H7 (cell line): ENCODE results near the gene BPHL. TPM values are rescaled to one million over a fixed set of nuclear protein-coding genes. Genes with fewer than 3 reads are reported as not detected.
"Not testable (repeated sequence)": the region's sequence is repeated elsewhere in the genome, so short reads cannot be mapped to it uniquely, and the experiment has no call there.

ENCODE experiments used
- DNase-seq: peaks from one replicate; pipeline ENCODE4 v3.0.0; 2012
- H3K27me3 ChIP-seq: 2 replicates; pipeline ENCODE4 v1.6.0; 2011; ENCODE audit warnings: mild to moderate bottlenecking, low read length; ENCODE audit not compliant: control insufficient read depth, insufficient read depth
- H3K36me3 ChIP-seq: replicated peaks from 2 replicates; pipeline ENCODE4 v1.5.1; 2011; ENCODE audit warnings: low read length; ENCODE audit not compliant: control insufficient read depth, insufficient read depth
- H3K4me3 ChIP-seq: 2 replicates; pipeline ENCODE4 v1.5.1; 2011; ENCODE audit warnings: low read depth, mild to moderate bottlenecking, control low read depth, low read length, moderate library complexity; ENCODE audit not compliant: insufficient read depth
- total RNA-seq: library from RNA; depleted of rRNA; stranded (reverse); fragments of >200 nt; shearing (Covaris generic); gene quantifications from 2 replicates; pipeline ENCODE4 v1.2.3, GENCODE V29; 2014

The BPHL gene
- total RNA-seq, 1 experiment from 2014 or later: 30.7 TPM

DNA sequence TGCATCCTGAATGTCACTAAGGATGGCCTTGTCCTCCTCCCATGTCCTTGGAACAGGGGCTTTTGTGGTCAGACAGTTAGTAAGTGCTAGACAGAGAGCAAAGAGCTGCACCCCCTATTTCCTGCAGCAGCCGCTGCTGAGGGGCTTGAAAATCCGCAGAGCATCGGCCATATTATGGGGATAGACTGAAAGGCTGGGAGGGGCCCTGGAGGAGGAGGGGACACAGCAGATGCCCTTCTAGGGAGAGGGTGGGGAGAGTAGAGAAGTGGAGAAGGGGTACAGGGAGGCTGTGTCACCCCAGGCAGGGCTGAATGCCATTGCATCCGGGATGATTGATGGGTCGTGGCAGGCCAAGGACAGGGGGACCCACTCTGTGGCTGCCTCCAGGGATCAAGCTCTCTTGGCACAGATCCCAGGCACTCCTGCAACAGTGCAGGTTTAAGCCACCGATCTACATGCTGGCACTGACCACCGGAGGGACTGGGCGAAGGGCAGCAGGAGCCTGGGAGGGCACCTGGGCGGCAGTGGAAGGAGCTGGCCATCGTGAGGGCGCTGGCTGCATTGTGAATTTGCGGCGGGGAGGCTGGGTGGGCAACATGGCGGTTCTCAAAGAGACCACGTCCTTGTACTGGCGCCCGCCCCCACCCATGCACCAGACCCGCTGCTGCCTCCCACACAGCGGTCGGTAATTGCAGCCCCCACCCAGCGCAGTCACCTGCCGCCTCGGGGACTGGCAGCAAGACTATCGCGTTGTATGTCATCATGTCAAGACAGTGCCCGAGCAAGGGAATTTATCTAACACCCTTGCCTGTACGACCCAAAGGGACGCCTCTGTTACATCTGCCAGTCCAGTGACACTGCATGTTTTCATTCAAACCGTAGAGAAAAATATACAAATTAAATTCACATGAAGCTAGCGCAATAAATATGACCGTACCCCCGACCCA is 37.9 kb downstream of the BPHL start:
- peak; percentile 59 for DNase-seq
- H3K4me3 ChIP-seq: peak overlapping the region; percentile 75

DNA sequence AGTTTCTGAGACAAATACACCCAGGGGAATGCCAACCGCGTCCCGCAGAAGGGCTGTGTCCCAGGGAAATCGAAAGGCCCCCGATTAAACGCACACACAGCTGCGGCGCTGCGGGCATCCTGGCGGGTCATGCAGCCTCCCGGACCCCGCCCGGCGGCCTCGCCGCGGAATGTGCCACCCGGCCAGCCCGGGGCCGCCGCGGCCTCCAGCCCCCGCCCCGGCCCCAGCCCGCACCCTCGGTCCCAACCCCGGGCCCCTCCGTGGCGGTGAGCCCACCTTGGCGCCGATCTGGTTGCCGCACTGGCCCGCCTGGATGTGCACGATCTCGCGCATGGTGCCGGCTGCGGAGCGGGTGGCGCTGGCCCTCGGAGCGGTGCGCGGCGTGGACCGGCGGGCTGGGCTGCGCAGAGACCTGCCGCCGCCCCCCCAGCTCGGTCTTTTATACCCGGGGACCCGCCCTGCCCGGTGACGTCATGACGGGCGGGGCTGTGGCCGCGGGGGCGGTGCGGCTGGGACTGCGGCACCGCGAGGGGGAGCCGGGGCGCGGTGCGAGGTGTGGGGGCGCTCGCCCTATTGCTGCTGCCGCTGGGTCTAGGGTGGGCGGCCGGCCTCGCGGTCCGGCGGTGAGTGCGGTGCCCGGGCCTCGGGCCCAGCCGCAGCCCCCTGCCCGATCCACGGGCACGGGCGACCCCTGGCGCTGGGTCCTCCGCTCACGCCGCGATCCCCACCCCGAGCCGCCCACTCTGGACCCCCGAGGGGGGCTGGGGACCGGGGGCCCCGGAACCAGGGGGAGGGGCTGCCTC is 38.8 kb downstream of the BPHL start, which contains the start of gene TUBB2A:
TSS of gene TUBB2A (minus strand) at position 414 of the 803 bp plus-strand sequence. CDS start at position 333, 81 bp downstream.
- peaks cover 6% of the 10 kb centered on the region for H3K36me3 ChIP-seq
- peak; percentile 98 for DNase-seq
- peak within 1 kb of the TSS; percentile 75 for H3K4me3 ChIP-seq
- no peaks in the 10 kb centered on the region for H3K27me3 ChIP-seq

More for the DNA sequence above, 37.9 kb downstream of the BPHL start:
- H3K27me3 ChIP-seq, H3K36me3 ChIP-seq: not testable (repeated sequence)

DNA sequence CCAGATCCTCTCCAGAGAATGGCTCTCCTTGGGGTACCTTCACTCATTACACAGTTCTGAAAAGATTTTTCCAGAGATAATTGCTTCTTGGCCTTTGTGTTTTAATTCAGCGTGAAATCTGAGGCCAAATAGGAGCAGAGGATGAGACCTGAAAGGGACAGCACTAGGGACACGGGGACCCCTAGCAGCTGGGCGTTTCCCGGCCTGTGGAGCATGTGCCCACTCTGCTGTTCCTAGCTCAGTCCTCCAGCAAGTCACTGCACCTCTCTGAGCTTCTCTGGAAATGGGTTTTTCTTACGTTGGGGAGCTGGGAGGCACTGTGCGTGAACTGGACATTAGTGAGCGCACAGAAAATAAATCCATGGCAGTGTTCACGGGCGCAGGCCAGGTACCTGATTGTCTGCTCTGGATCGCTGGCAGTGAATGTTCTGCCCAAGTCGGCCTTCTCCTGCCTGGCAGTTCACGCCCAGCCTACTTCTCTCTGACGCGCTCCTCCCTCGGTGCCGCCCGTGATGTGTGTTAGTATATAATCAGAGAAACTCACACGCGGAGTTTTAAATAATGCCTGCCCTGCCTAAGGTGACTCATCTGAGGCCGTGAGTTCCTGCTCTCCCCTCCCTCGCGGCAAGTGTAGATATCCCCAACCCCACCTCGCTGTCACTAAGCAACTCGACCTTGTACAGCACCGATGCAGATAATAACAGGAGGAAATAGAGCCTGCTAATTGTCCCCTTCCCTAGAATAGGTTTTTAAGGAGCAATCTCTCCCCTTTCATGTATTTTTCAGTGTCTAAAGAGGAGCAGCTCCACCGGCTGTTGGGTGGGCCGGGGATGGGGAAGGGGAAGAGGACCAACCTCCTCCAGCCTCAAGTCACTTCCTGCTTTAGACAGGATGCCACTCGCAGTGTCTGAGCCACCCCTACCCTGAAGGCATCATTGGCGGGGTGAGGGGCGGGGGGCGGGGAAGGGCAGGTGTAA is 41.6 kb downstream of the BPHL start:
- peak; percentile 47 for DNase-seq
- peak overlapping the region; percentile 1; the same call in 1 of the 2 replicates for H3K4me3 ChIP-seq

DNA sequence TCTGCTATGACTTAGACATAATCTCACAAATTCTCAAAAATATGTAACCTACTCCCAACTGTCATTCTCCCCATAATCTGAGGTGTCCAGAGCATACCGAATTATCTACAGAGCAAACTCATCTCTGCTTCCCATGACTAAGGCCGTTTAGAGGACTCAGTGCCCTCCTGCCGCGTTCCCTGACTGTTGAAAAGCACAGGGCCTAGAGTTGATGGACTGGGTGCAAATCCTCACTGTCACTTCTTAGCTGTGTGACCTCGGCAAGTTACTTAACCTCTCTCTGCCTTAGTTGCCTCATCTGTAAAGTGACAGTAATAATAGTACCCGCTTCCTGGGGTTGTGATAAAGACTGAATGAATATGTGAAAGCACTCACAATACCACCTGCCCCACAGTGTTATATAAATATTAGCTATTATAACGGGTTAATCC is 43.6 kb downstream of the BPHL start:
- no peaks in the 10 kb centered on the region for H3K27me3 ChIP-seq

More for the DNA sequence above, 41.6 kb downstream of the BPHL start:
- Histone ChIP-seq H3K27me3 (no peaks in the 10 kb centered on the region), H3K36me3 (peaks cover 5% of the 10 kb centered on the region)

DNA sequence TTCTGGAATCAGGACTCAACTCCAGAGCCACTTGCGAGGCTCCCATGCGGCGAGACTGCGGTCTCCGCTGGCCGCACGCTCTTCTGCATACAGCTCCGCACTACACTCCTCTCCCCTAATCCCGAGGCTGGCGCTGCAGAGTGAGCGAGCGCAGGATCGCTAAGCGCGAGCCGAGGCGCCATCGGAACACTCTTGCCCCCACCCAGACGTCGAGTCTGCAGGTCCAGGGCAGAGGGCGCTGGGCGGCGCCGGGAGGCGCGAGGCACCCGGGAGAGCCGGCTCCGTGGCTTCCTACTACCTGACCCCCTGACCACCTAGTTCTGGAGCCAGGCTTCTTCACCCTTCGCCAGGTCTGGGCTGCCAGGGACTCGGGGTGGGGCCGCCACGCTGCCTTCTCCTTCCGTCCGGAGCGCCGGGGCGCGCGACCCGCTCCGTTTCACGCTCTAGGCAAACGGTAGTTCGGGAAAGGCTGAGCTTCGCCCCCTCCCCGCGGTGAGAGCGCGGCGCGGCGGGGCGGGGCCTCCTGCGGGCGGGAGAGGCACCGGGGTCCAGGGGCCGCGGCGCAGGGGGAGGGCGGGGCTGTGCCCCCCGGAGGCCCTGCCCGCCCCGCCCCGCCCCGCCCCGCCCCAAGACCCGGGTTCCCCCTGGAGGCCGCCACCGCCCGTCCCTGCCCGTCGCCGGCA is 44.2 kb downstream of the BPHL start:
- no peaks in the 10 kb centered on the region for H3K36me3 ChIP-seq
- DNase-seq: peak; percentile 97
- peak overlapping the region; percentile 94 for H3K4me3 ChIP-seq
- no peaks in the 10 kb centered on the region for H3K27me3 ChIP-seq

More for the DNA sequence above, 43.6 kb downstream of the BPHL start:
- peak overlapping the region; percentile 94 for H3K4me3 ChIP-seq
- DNase-seq: peak; percentile 38
- H3K36me3 ChIP-seq: no peaks in the 10 kb centered on the region

DNA sequence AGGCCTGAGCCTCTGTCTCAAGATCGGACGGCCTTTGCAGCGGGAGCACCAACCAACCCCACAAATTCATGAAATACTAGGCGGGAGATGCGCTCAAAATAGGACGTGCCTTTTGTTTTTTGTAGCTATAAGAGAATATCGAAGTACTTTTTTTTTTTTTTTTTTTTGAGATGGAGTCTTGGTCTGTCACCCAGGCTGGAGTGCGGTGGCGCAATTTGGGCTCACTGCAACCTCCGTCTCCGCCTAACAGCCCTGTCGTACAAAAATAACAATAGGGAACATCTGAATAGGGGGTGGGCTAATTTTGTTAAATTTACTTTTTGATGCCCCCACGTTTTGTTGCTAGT is 44.7 kb downstream of the BPHL start:
- no peak for DNase-seq
- Histone ChIP-seq H3K4me3 (peak overlapping the region; percentile 16), H3K36me3 (no peaks in the 10 kb centered on the region), H3K27me3 (no peaks in the 10 kb centered on the region)

DNA sequence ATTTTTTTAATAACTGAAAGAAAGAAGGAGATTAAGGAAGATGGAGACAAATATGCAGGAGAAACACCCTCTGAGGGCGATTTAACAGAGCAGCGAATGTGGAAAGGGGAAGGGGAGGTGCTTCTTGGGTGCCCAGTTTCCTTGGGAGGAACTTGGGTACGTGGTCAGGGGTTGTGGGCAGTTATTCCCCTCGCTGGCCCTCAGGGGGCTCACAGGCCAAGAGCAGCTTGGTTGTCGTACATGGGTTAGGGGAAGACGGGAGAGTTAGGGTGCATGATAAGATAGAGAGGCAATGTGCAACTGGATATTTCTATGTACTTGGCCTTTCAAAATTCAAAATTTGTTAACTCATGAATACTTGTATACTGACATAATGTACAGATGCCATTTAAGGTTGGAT is 45.9 kb downstream of the BPHL start:
- Histone ChIP-seq H3K36me3 (no peaks in the 10 kb centered on the region), H3K4me3 (no peak overlapping the region), H3K27me3 (no peaks in the 10 kb centered on the region)
- no peak for DNase-seq

DNA sequence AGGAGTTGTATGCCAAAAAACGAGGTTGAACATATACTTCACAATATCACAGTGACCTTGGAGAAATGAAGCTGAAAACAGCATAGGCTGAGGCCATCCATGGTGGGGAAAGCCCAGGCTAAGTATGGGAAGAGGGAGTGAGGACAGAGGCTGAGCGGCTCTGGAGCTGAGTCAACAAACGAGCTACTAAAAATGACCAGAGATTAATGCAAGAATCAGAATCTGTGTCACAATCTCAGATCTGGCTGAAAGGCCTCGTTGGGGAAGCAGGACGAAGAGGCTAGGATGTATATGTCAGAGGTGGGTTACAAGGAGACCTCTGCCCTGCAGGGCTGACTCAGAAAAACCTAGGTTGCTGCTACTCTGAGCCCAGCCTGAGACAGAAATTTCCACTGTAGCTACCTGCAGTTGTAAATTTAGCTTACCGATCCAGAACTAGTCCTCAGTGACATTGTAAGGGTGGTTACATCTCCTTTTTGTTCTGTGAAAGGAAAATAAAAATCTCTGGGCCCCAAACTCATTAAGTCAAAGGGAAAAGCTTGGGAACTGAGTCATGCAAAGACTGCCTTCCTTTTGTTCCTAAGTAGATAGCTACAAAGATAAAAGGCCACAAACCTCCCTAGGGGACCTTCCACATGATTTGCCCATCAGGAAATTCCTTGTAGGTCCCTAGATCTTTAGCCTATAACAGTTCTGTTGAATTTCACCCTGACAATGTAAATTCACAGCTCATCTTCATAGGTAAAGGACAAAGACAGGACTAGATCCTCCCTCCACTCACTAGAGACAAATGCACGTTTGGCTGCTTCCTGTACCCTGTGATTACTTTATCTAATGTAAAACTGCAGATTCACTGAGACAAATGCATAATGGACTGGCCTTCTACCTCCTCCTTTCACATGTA is 47.4 kb downstream of the BPHL start:
- Histone ChIP-seq H3K4me3 (no peak overlapping the region), H3K36me3 (no peaks in the 10 kb centered on the region), H3K27me3 (no peaks in the 10 kb centered on the region)
- DNase-seq: peak; percentile 60

DNA sequence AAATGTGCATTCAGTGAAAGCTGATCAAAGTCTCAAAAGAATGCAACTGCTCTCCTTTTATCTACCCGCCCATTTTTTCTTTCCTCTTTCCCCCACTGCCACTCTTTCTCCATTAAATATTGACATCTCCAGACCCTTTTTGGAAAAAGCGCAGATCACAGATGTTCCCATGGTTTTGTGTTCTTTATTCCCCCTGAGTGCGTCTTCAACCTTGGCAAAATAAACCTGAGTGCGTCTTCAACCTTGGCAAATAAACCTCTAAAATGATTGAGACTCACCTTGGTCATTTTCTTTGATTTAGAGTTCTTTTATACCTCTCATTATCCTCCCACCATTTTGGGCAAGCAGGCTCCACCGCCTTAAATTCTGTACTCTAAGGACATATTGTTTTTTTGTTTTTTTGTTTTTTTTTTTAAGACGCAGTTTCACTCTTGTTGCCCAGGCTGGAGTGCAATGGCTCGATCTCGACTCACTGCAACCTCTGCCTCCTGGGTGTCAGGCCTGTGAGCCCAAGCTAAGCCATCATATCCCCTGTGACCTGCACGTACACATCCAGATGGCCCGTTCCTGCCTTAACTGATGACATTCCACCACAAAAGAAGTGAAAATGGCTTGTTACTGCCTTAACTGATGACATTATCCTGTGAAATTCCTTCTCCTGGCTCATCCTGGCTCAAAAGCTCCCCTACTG is 48.2 kb downstream of the BPHL start:
- not testable (repeated sequence) for H3K27me3 ChIP-seq, H3K4me3 ChIP-seq, H3K36me3 ChIP-seq, DNase-seq

DNA sequence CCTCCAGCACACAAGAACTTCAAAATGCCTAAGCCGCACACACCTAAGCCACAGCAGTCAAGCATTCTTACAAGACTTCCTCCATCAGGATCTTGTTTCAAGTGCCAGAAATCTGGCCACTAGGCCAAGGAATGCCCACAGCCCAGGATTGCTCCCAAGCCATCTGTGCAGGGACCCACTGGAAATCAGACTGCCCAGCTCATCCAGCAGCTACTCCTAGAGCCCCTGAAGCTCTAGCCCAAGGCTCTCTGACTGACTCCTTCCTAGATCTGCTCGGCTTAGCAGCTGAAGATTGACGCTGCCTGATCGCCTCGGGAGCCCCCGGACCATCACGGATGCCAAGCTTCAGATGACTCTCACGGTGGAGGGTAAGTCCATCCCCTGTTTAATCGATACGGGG is 49.5 kb downstream of the BPHL start:
- H3K36me3 ChIP-seq, H3K4me3 ChIP-seq, DNase-seq, H3K27me3 ChIP-seq: not testable (repeated sequence)

DNA sequence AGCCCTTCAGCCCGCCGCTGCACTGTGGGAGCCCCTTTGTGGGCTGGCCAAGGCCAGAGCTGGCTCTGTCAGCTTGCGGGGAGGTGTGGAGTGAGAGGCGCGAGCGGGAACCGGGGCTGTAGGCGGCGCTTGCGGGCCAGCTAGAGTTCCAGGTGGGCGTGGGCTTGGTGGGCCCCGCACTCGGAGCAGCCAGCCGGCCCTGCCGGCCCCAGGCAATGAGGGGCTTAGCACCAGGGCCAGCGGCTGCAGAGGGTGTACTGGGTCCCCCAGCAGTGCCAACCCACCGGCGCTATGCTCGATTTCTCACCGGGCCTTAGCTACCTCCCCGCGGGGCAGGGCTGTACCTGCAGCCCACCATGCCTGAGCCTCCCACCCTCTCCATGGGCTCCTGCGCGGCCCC is 52.2 kb downstream of the BPHL start:
- not testable (repeated sequence) for DNase-seq, H3K4me3 ChIP-seq, H3K36me3 ChIP-seq, H3K27me3 ChIP-seq
